ENCODE data around the gene C13orf42. TPM values are rescaled to one million over a fixed set of nuclear protein-coding genes. Genes with fewer than 3 reads are reported as not detected.

The C13orf42 gene
- total RNA-seq, 1 donor from 2014 or later = not detected

DNA sequence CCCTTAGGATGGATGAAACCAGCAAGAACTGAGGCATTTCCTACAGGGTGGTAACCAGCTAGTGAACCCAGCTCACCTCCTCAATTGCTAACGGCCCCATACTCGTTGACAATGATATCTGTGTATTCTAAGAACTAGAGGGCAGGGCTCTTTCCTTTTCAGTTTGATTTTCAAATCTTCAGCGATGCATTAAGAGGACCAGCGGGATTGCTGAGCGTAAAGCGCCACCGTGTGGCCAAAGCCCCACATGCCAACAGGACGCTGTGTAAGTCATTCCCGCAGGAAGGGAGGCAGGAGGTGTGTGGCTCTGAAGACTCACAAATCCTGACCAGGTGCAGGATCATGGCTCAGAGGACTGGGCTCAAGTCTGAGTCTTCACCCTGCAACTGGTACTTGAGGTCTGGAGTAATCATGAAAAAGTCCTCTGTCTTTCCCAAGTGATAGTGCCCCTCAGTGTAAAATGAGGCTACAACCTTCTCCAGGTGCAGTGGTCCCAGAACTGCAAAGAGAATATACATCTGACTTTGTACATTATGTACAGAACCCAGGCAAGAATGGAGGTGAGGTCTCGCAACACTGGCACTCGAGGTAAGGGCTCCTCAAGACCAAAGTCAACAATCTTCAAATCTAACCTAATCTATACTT, 40.9 kb downstream of the C13orf42 start:
- Histone ChIP-seq H3K36me3 (no peaks in the 10 kb centered on the region), H3K27ac (no peak overlapping the region), H3K27me3 (no peaks in the 10 kb centered on the region), H3K4me1 (no peaks in the 10 kb centered on the region), H3K4me3 (no peak overlapping the region), H3K9me3 (no peaks in the 10 kb centered on the region)
- DNase-seq (ENCODE audit: low spot score in 2 of 2) = peak in 1 of 2 donors; percentile 85
- intact Hi-C loops (cut with DNase I) = no loop called here
- TF ChIP-seq, protein P1, sequence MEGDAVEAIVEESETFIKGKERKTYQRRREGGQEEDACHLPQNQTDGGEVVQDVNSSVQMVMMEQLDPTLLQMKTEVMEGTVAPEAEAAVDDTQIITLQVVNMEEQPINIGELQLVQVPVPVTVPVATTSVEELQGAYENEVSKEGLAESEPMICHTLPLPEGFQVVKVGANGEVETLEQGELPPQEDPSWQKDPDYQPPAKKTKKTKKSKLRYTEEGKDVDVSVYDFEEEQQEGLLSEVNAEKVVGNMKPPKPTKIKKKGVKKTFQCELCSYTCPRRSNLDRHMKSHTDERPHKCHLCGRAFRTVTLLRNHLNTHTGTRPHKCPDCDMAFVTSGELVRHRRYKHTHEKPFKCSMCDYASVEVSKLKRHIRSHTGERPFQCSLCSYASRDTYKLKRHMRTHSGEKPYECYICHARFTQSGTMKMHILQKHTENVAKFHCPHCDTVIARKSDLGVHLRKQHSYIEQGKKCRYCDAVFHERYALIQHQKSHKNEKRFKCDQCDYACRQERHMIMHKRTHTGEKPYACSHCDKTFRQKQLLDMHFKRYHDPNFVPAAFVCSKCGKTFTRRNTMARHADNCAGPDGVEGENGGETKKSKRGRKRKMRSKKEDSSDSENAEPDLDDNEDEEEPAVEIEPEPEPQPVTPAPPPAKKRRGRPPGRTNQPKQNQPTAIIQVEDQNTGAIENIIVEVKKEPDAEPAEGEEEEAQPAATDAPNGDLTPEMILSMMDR (IDR thresholded peaks at IDR 0.05) = peak; percentile 83 to 92 (median 91)

DNA sequence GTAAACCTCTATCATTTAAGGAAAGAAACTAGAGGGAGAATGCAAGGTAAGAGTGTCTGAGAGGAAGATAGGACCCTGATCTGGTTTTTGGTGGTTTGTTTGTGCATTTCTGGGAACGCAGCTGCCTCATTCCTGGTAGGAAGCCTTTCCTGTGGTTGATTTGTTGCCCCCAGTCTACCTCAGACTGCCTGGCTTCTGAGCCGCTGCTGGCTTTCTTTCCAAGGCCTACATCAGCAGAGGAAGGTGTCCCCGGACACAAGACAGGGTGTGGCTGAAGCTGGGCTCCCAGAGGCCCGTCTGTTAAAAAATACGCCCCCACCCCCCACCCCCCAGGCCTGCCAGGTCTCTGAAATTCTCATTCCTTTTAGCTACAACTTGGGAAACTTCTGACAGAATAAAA, 42.6 kb downstream of the C13orf42 start:
- no peak overlapping the region for H3K4me3 ChIP-seq
- H3K9me3 ChIP-seq = no peaks in the 10 kb centered on the region
- TF ChIP-seq, protein P1 (IDR thresholded peaks at IDR 0.05) = no peak
- no peak overlapping the region for H3K27ac ChIP-seq
- no peaks in the 10 kb centered on the region for H3K36me3 ChIP-seq
- intact Hi-C loops (cut with DNase I) = loop anchor here (5.0 kb wide), 1 partner anchor 1091 kb away; no protein-coding TSS in a partner anchor
- H3K27me3 ChIP-seq = no peaks in the 10 kb centered on the region
- no peaks in the 10 kb centered on the region for H3K4me1 ChIP-seq
- no peak for DNase-seq (ENCODE audit: low spot score in 2 of 2)

DNA sequence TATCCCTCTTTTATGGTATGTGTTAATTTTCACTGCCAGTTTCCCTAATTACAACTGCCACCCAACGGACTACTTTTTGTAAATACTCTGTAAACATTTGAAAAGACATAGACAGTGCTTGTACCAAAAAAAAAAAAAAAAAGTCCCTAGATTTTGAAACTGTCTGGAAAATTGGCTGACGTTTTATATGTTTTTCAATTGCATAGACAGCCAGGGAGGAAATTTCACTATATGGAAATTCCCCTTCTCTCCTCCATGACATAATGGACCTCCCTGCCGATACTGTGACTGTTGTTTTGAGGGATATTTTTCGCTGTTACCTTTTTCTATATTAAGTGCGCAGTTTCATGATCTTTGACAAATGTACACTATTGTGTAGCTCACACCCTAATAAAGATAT, 43.4 kb downstream of the C13orf42 start:
- TF ChIP-seq, protein P1 (IDR thresholded peaks at IDR 0.05) = no peak
- DNase-seq (ENCODE audit: low spot score in 2 of 2) = no peak
- no peak overlapping the region for H3K4me3 ChIP-seq
- H3K27ac ChIP-seq = no peak overlapping the region
- H3K36me3 ChIP-seq = no peaks in the 10 kb centered on the region
- no peaks in the 10 kb centered on the region for H3K9me3 ChIP-seq
- H3K27me3 ChIP-seq = no peaks in the 10 kb centered on the region
- no peaks in the 10 kb centered on the region for H3K4me1 ChIP-seq
- intact Hi-C loops (cut with DNase I) = loop anchor here (5.0 kb wide), 1 partner anchor 1090 kb away; no protein-coding TSS in a partner anchor

DNA sequence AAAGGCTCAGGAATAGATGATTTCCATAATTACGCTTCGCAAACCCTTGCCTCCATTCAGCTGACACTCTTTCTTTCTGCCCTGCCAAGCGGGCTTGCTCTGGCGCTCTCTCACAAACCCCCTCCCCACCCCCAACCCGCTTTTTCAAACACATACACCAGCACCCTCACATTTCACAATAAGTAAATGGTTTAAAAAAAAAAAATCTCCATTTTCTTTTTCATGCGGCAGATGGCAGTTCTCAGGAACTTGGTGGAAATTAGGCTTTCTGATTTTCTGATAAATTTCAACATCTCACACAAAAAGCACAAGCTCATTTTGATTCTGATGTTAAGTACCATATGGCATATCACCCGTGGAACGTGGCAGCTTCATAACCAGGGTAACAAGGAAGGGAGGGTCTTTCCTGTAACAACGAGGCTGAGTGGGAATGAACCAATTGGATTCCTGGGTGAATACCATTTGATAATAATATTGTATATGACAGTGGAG, 43.8 kb downstream of the C13orf42 start:
- DNase-seq (ENCODE audit: low spot score in 2 of 2) = no peak
- intact Hi-C loops (cut with DNase I) = loop anchor here (5.0 kb wide), 1 partner anchor 1090 kb away; no protein-coding TSS in a partner anchor
- no peaks in the 10 kb centered on the region for H3K36me3 ChIP-seq
- no peaks in the 10 kb centered on the region for H3K9me3 ChIP-seq
- H3K4me1 ChIP-seq = no peaks in the 10 kb centered on the region
- no peaks in the 10 kb centered on the region for H3K27me3 ChIP-seq
- no peak overlapping the region for H3K27ac ChIP-seq
- TF ChIP-seq, protein P1 (IDR thresholded peaks at IDR 0.05) = no peak
- H3K4me3 ChIP-seq = no peak overlapping the region

DNA sequence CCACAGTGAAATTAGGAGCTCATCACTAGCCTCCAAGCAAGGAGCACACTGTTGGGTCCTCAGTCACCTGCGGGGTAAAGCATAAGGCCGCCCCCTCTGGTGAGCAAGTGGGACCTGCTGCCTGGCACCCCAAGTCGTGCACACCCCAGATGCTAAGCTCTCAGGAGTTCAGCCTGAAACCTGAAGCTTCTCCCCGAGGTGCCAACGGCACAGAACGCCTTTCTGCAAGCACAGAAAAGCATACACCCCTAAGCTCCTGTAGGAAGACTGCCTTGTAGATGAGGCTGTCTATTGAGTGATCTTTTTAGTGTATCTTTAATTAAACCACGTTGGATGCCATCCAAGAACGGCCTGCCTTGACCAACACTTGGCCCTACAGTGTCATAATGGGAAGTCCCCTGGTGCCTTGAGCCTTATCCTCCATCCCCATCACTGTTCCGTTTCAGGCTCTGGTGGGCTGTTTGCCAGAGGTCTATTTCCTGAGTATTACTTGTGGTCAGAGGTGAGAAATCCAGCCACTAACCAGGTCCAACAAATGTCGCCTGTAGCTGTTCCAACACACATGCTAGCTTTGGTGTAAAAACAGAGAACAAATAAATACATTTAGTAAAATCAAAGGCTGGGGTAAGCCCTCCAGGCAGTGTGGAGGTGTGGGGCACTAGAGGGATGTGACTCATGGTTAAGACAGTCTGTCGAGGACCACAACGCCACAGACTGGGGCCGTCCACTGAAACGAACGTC, 44.8 kb downstream of the C13orf42 start:
- TF ChIP-seq, protein P1 (IDR thresholded peaks at IDR 0.05) = no peak
- H3K36me3 ChIP-seq = no peaks in the 10 kb centered on the region
- no peaks in the 10 kb centered on the region for H3K9me3 ChIP-seq
- no peaks in the 10 kb centered on the region for H3K4me1 ChIP-seq
- H3K27ac ChIP-seq = no peak overlapping the region
- H3K27me3 ChIP-seq = no peaks in the 10 kb centered on the region
- no peak for DNase-seq (ENCODE audit: low spot score in 2 of 2)
- intact Hi-C loops (cut with DNase I) = loop anchor here (5.0 kb wide), 1 partner anchor 1089 kb away; no protein-coding TSS in a partner anchor
- H3K4me3 ChIP-seq = no peak overlapping the region

Measured in ascending aorta (tissue), 2 donors.